ENCODE data around the gene ALOXE3. TPM values are rescaled to one million over a fixed set of nuclear protein-coding genes. Genes with fewer than 3 reads are reported as not detected.
A peak's percentile ranks its signal among the peaks of the same experiment; 100 is the strongest.

Gene ALOXE3
- total RNA-seq, 2 experiments from 2014 or later = 0.09 TPM; not detected in 1

GRCh38 chr17:8075574-8076342 lies 42.6 kb downstream of the ALOXE3 start:
- no peaks in the 10 kb centered on the region for H3K9me3 Mint-ChIP-seq
- H3K27ac Mint-ChIP-seq = no peak overlapping the region
- CTCF ChIA-PET = interaction anchor here (2.0 to 12.2 kb wide), 6 partner anchors 15 to 43 kb away, joined by 12 to 360 read pairs (median 104); partner anchors contain the start of genes ALOX12B and ALOXE3
- peaks cover 25% of the 10 kb centered on the region for H3K4me1 Mint-ChIP-seq (ENCODE audit: low read depth)
- DNase-seq (no peak), ATAC-seq (no peak)
- intact Hi-C loops (cut with micrococcal nuclease) = loop anchor here (5.0 kb wide), 1 partner anchor 42 kb away; the partner anchor contains the start of gene ALOXE3
- H3K36me3 Mint-ChIP-seq (ENCODE audit: low read depth) = peaks cover 8% of the 10 kb centered on the region
- no peak for TF ChIP-seq CTCF (IDR thresholded peaks at IDR 0.05)
- peaks cover 36% of the 10 kb centered on the region for H3K27me3 Mint-ChIP-seq
- POLR2A ChIA-PET = interaction anchor here (0.9 to 2.4 kb wide), 3 partner anchors 33 to 173 kb away, joined by 3 to 7 read pairs (median 3); partner anchors contain the start of genes CTC1 and PFAS
- H3K4me3 Mint-ChIP-seq = no peak overlapping the region

GRCh38 chr17:8075081-8075480 lies 43.2 kb downstream of the ALOXE3 start:
- peaks cover 39% of the 10 kb centered on the region for H3K27me3 Mint-ChIP-seq
- no peak for DNase-seq
- no peak for TF ChIP-seq CTCF (IDR thresholded peaks at IDR 0.05)

GRCh38 chr17:8074554-8074953 lies 43.8 kb downstream of the ALOXE3 start:
- DNase-seq (no peak), ATAC-seq (no peak)
- H3K4me1 Mint-ChIP-seq (ENCODE audit: low read depth) = peaks cover 21% of the 10 kb centered on the region
- H3K36me3 Mint-ChIP-seq (ENCODE audit: low read depth) = no peaks in the 10 kb centered on the region
- TF ChIP-seq CTCF (IDR thresholded peaks at IDR 0.05) = no peak
- POLR2A ChIA-PET = interaction anchor here (0.8 to 4.1 kb wide), 5 partner anchors 17 to 174 kb away, joined by 3 to 16 read pairs (median 3); partner anchors contain the start of genes CTC1 and PFAS
- CTCF ChIA-PET = interaction anchor here (0.8 to 12.2 kb wide), 33 partner anchors 9 to 303 kb away, joined by 3 to 360 read pairs (median 5); partner anchors contain the start of genes ALOX12B, ALOXE3, CNTROB and CTC1
- no peak overlapping the region for H3K27ac Mint-ChIP-seq
- H3K27me3 Mint-ChIP-seq = peaks cover 39% of the 10 kb centered on the region
- intact Hi-C loops (cut with micrococcal nuclease) = no loop called here
- H3K9me3 Mint-ChIP-seq = no peaks in the 10 kb centered on the region
- peak overlapping the region; percentile 69 for H3K4me3 Mint-ChIP-seq

More at GRCh38 chr17:8075081-8075480, 43.2 kb downstream of the ALOXE3 start:
- Mint-ChIP-seq H3K4me3 (no peak overlapping the region), H3K9me3 (no peaks in the 10 kb centered on the region), H3K4me1 (ENCODE audit: low read depth) (peaks cover 21% of the 10 kb centered on the region), H3K27ac (no peak overlapping the region), H3K36me3 (ENCODE audit: low read depth) (peaks cover 2% of the 10 kb centered on the region)
- CTCF ChIA-PET = interaction anchor here (1.4 to 12.2 kb wide), 12 partner anchors 11 to 252 kb away, joined by 3 to 360 read pairs (median 12); partner anchors contain the start of genes ALOX12B, ALOXE3, CNTROB and CTC1
- ATAC-seq = no peak
- intact Hi-C loops (cut with micrococcal nuclease) = loop anchor here (5.0 kb wide), 1 partner anchor 42 kb away; the partner anchor contains the start of gene ALOXE3
- POLR2A ChIA-PET = interaction anchor here (0.9 to 2.4 kb wide), 3 partner anchors 34 to 174 kb away, joined by 3 to 7 read pairs (median 3); partner anchors contain the start of genes CTC1 and PFAS

DNA sequence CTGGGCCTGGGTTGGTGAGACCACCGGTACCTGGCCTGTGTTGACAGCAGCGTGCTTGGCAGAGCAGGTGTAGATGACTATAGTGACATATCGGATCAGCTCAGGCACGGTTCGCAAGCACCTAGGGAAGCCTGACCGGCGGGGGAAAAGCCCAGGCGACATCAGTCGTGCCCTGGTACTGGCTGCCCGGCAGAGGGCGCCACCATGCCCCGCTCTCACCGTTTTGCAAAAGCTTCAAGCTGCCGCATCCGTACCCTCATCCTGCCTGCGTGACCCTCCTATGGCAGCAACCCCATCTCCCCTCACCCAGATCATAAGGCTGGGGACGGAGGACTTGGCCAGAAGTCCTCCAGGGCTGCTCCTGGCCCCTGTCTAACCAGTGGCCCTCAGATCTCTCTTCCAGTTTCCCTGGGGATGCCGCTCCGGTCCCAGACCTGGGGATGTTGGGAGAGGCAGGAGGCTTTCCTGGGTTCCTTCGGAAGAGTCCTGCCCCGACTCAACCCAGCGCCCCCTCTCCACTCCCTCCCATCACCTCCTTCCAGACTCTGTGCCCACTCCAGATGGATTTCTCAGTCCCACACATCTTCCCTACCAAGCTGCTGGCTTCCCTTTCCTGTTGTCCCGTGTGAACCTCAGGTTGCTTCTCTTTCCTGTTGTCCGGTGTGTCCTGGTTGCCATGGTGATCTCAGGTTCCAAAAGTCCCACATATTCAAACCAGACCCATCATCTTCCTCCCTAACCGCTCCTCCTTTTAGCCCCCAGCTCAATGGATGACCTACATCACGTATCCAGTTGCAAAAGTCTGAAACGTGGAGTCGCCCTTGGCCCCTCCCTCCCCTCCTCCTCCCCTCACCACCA lies 44.5 kb downstream of the ALOXE3 start:
- DNase-seq (peak; percentile 88), ATAC-seq (peak; percentile 92)
- intact Hi-C loops (cut with micrococcal nuclease) = no loop called here
- H3K36me3 Mint-ChIP-seq (ENCODE audit: low read depth) = no peaks in the 10 kb centered on the region
- peaks cover 19% of the 10 kb centered on the region for H3K4me1 Mint-ChIP-seq (ENCODE audit: low read depth)
- peak; percentile 86 for TF ChIP-seq CTCF (IDR thresholded peaks at IDR 0.05)
- peak overlapping the region; percentile 46 for H3K27ac Mint-ChIP-seq
- ChIA-PET CTCF (interaction anchor here (0.6 to 12.2 kb wide), 50 partner anchors 10 to 303 kb away, joined by 3 to 360 read pairs (median 4); partner anchors contain the start of genes ALOX12B, ALOXE3, CNTROB and CTC1), POLR2A (interaction anchor here (0.7 to 4.1 kb wide), 5 partner anchors 13 to 175 kb away, joined by 3 to 16 read pairs (median 3); partner anchors contain the start of genes CTC1 and PFAS)
- H3K27me3 Mint-ChIP-seq = peaks cover 39% of the 10 kb centered on the region
- peak overlapping the region; percentile 69 for H3K4me3 Mint-ChIP-seq
- H3K9me3 Mint-ChIP-seq = no peaks in the 10 kb centered on the region
